Measurements from ENCODE around the gene GRK7. TPM values are rescaled to one million over a fixed set of nuclear protein-coding genes. Genes with fewer than 3 reads are reported as not detected.
A peak's percentile ranks its signal among the peaks of the same experiment; 100 is the strongest.

Gene GRK7
- total and polyA plus RNA-seq, 2 of the 13 experiments (the other 11 are each of a cell fraction or from before 2014, with no cell fraction given), result not detected

- TF ChIP-seq ZNF704 (CRISPR knock-in tag; IDR thresholded peaks at IDR 0.05; ENCODE audit: borderline replicate concordance), result peak; percentile 58; the same call in 1 of the 2 replicates
- no peak for TF ChIP-seq NPAS2 (CRISPR knock-in tag; IDR thresholded peaks at IDR 0.05; ENCODE audit: borderline replicate concordance)
- TF ChIP-seq MYPOP (CRISPR knock-in tag; IDR thresholded peaks at IDR 0.05), result peak; percentile 85
- no peak for TF ChIP-seq ZNF615 (CRISPR knock-in tag; IDR thresholded peaks at IDR 0.05; ENCODE audit: borderline replicate concordance)
- TF ChIP-seq ZNF580 (CRISPR knock-in tag; IDR thresholded peaks at IDR 0.05; ENCODE audit: borderline replicate concordance, low read depth), result peak; percentile 92
- no peak for TF ChIP-seq TEAD2 (CRISPR knock-in tag; IDR thresholded peaks at IDR 0.05)
- no peak for TF ChIP-seq ZNF382 (CRISPR knock-in tag; IDR thresholded peaks at IDR 0.05; ENCODE audit: borderline replicate concordance)
- TF ChIP-seq HDAC1 (CRISPR knock-in tag; IDR thresholded peaks at IDR 0.05), result peak; percentile 58; the same call in 1 of the 2 replicates
- peak; percentile 87 for TF ChIP-seq MAZ (IDR thresholded peaks at IDR 0.05; ENCODE audit: borderline replicate concordance, low read depth, low read length)
- TF ChIP-seq MAZ (CRISPR knock-in tag; IDR thresholded peaks at IDR 0.05; ENCODE audit: low read depth), result peak; percentile 54; the same call in 1 of the 2 replicates
- no peak for TF ChIP-seq NCOR1 (IDR thresholded peaks at IDR 0.05; ENCODE audit: borderline replicate concordance, low read length)
- no peak for TF ChIP-seq ZNF20 (CRISPR knock-in tag; IDR thresholded peaks at IDR 0.05)
- no peak for TF ChIP-seq ZNF256 (CRISPR knock-in tag; conservative IDR thresholded peaks at IDR 0.05)
- no peak for TF ChIP-seq MLXIP (CRISPR knock-in tag; IDR thresholded peaks at IDR 0.05; ENCODE audit: borderline replicate concordance)
- TF ChIP-seq FOXP4 (CRISPR knock-in tag; IDR thresholded peaks at IDR 0.05), result no peak; the same call in 1 of the 2 replicates
- peak; percentile 68; the same call in 1 of the 2 replicates for TF ChIP-seq RNF2 (conservative IDR thresholded peaks at IDR 0.05; ENCODE audit: low read depth)
- TF ChIP-seq ZBTB38 (CRISPR knock-in tag; IDR thresholded peaks at IDR 0.05), result peak; percentile 79
- 0 out of 2 replicates have a peak, but pooled peaks have one; percentile 38 for TF ChIP-seq DNMT1 (CRISPR knock-in tag; IDR thresholded peaks at IDR 0.05)
- peak; percentile 45; the same call in 1 of the 2 replicates for TF ChIP-seq ZZZ3 (CRISPR knock-in tag; IDR thresholded peaks at IDR 0.05; ENCODE audit: borderline replicate concordance)
- no peak for TF ChIP-seq NCOA1 (CRISPR knock-in tag; IDR thresholded peaks at IDR 0.05)
Observed at GRCh38 chr3:141738022-141738890, 25.0 kb upstream of the GRK7 start, which contains the start of gene RNF7 (continued).
